Stimulated activated CD8-positive, alpha-beta memory T cell treated with anti-CD3 and anti-CD28 coated beads, Interleukin-12 subunit alpha, Interleukin-12 subunit beta, amount 100 ng/mL, for 24 hours (primary cell): ENCODE results near the gene ZNF462.

Experiments
- DNase-seq: peaks from one replicate; pipeline ENCODE4 v3.0.0-alpha.2; 2020; ENCODE audit errors: extremely low read depth

Gene ZNF462

GRCh38 chr9:106927916-106928315, 65.0 kb downstream of the ZNF462 start:
- DNase-seq, result no peak

DNA sequence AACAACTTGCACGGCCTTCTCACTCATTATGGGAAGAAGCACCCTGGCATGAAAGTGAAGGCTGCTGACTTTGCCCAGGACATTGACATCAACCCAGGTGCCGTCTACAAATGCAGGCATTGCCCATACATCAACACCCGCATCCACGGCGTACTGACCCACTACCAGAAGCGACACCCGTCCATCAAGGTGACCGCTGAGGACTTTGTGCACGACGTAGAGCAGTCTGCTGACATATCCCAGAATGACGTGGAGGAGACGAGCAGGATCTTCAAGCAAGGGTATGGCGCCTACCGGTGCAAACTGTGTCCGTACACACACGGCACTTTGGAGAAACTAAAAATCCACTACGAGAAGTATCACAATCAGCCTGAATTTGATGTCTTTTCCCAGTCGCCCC, 65.4 kb downstream of the ZNF462 start:
- DNase-seq, result no peak

- DNase-seq, result no peak
Measured at GRCh38 chr9:106929471-106930177, 66.7 kb downstream of the ZNF462 start.

DNA sequence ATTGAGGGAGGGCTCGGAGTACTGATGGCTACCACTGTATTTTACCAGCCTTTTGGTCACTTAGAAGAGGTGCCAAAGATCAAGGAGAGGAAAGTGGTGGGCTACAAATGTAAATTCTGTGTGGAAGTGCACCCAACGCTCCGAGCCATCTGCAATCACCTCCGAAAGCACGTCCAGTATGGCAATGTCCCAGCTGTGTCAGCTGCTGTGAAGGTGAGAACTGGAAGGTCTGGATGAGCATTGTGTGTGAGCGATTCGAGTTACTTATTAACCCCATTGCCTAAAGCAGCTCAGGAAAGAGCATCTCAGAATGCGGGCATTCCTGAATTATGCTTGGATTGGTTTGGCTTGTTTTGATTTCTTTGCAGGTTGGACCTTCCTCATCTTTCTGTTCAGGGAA, 67.5 kb downstream of the ZNF462 start:
- DNase-seq, result no peak

GRCh38 chr9:106931466-106931865, 68.5 kb downstream of the ZNF462 start:
- DNase-seq, result no peak

- DNase-seq, result no peak
Measured at GRCh38 chr9:106932178-106932577, 69.2 kb downstream of the ZNF462 start.

- DNase-seq, result no peak
Measured at GRCh38 chr9:106932675-106933074, 69.7 kb downstream of the ZNF462 start.

DNA sequence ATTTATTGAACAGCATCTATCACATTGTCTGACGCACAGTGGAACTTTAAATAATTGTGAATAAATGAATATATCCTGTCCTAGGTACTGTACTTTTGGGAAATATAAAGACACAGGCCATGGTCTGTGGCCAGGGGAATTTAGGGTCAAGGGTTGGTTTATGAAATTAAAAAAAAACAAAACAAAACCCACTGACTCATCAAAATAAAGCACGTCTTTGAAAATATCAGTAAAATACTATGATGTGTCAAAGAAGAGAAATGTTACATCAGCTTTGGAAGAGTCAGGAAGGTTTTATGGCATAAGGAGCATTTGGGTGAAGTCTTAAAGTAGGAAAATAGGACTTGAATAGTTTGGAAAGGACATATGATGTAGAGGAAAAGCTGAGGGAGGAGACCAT, 70.5 kb downstream of the ZNF462 start:
- DNase-seq, result no peak

DNA sequence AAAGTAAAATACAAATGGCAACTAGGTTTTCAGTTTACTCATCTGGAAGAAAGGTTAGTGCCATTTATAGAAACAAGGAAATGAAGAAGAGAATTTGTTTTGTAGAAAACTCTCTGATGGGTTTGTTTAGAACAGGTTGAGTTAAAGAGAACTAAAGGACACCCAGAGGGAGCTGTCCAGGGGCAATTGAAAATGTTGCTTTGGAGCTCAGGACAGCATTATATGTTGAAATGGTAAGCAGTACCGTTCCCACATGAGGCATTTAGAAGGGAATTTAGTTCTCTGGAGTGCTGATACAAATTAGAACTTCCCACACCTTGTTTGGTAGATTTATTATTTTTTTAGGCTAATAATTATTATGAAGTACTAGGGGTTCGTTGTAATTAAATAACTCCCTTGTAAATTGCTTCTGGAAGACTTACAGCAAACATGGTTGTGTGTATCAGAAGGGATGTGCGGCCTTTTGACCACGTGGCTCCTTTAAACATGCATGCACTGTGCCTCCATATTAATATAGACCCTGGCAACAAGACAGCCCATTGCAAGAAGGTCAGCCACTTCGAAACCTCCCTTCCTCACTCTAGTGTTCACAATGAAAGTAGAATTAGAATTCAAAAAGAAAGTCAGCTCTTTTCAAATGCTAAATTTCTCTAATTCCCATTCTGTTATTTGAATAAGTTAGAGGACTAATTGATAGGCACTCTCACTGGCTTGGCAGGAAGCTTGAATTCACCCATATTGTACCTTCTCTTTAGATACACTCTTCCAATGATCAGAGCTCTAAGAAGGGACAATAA, 71.7 kb downstream of the ZNF462 start:
- no peak for DNase-seq

- no peak for DNase-seq
Measured at GRCh38 chr9:106936680-106937079, 73.7 kb downstream of the ZNF462 start.

DNA sequence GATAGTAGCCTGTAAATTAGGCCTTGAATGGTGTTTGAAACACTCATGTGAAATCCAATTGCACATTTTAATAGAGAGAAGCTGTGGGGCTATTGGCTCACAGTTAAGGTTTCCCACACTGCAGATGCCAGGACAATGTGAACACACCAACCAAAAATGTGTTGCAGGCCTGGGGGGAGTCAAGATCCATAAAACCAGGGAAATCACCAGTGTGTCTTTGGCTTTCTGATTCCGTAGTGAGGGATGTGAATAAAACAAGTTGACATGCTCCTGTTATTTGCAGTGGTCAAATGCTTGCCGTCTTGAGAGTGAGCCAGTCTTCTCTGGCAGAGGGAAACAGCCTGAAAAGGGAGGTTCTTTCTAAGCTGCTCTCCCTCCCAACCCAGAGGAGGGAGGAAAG, 79.0 kb downstream of the ZNF462 start:
- DNase-seq, result no peak

DNA sequence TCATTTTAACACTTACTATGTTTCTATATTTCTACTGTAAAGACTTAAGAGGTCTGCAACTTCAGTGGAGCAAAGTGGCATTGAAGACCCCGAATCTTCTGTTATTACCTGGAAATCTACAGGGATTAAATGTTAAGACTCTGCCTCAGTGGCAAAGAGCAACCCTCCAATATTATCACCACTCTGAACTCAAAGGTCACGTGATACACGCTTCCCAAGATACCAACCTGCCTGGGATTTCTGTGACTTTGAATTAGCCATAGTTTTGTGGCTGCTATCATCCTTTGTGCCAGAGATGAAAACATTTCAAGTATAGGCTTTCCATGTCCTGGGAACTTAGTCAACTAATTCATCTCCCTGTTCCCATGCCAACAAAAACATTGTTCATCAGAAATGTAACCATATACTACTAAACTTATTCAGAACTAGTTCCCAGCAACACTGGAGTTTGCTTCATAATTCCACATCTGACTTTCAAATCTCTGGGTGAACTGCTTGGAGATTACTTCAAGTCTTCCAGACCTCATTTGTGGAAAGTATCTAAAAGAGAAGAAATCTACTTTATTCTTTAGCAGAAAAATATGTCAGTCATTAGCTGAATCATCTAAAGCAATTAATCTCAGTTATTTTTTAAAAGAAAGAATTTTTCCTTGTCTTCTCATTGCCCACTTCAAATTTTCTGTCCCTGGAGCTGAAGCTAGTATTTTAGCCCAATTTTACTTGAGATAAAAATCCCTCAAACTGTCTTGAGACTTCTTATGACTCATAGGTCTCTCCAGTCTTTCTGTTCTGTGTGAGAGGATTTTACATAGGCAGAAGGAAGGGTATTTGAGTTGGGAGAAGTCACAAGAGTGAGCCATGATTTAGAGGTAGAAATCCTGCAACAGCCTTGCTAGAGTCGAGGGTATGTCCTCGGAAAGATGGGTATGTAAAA, 83.0 kb downstream of the ZNF462 start:
- DNase-seq, result no peak

DNA sequence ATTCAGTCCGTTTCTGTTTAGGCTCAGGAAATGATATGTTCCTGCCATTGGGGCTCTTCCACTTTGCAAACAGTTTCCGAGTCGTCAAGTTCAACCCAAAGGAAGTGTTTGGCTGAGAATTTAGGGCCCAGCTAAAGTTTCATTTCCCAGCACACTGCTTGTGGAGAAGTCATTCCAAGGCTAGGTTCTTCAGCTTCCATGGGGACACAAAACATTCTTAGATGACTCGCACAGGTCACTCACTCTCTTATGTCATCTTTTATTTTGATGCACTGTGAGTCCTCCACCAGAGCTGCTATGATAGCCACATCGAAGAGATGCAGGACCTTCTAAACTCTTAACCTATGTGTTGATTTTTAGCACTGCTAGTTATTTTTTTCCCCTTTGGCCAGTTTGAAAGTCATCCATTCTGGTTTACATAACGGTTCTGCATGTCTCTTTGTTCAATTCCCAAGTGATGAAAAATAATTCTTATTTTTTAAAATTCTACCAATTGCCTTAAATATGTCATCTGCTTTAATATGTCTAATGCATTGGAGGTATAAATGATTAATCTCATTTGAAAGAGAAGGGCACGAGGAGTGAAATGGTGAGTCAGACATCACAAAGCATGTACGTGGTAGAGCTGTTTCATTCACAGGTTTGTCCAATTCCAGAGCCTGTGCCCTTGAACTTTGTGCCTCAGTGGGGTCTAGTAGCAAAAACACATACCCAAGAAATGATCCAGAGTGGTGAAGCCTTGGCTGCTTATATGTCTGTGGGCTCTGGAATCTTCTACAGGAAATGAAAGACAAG, 84.3 kb downstream of the ZNF462 start:
- no peak for DNase-seq

DNA sequence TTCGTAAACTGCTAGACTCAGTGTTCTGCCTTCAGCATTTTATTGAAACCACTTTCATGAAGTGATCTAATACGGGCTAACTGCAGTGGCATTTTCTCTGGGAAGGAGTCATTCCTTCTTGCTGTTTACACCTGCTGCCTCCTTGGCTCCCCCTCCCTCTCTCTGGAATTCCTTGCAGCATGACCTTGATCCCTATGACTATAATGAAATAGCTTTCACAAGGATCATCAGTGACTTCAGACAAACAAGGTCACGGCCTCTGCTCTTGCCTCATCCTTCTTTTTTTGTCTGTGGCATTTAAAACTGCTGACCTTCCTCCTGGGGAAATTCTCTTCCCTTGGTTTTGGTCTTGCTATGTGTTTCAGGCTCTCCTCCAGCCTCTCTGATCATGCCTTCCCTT, 90.2 kb downstream of the ZNF462 start:
- DNase-seq, result no peak

DNA sequence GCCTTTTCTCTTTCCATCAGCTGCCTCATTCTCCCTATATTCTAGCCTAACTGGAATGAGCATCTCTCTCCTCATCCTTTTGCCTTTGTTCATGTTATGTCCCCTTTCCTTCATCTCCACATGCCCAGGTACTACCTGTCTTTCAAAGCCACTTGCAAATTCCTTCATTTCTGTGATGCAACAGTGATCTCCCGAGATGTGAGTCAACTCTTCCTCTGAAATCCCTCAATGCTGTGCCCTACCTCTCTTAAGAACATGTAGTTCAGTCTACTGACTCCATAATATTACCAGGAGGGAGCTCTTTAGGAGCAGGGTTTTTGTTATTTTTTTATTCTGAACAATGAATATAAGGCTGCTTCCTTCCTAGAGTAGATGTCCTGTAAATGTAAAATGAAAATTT, 91.6 kb downstream of the ZNF462 start:
- no peak for DNase-seq

GRCh38 chr9:106954974-106955850, 92.2 kb downstream of the ZNF462 start:
- DNase-seq, result no peak

GRCh38 chr9:106956971-106957370, 94.0 kb downstream of the ZNF462 start:
- no peak for DNase-seq

DNA sequence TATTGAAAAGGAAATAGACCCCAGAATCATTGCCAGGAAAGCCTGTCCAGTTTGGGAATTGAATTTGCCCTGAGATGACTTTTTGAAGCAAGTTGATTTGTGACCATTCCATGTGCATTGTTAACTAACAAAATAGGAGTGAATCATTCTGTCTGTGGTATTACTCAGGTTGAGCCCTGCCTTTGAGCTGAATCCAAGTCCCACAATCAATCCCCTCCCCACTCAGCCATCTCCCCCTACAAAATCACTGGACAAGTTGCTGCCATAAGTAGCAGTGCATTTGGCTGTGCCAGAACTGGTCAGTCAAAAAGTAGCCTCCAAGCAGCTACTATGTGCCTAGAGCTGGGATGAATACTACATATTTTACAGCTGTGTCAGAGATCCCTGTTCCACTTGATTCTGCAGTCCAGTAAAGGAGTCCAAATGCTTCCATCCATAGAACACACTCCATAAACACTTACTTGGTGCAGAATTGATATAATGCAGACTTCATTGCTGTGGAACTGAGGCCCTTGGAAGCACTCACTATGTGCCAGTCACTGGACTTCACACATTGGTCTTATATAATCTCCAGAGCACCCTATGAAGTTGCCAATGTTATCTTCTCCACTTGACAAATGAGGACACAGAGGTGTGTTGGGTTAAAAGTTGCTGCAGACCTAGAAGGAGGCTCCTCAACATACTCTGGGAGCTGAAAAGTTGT, 96.1 kb downstream of the ZNF462 start:
- no peak for DNase-seq

DNA sequence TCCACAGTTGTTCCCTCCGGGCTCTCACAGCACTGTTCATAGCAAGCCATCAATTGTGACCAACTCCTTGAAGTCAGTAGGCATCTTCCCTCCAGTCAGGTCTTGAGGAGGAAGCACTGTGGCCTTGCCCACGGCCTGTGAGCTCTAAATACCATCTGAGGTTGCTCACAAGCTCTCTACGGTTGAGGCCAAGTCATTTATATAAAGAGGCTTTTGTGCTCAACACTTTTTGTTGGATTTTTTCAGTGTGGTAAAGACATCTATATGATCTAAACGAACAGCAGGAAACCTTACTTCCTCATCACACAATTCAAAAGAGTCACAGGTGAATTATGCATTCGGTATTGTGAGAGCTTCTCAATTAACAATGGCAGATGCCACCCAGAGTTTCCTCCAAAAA, 97.3 kb downstream of the ZNF462 start:
- DNase-seq, result no peak

DNA sequence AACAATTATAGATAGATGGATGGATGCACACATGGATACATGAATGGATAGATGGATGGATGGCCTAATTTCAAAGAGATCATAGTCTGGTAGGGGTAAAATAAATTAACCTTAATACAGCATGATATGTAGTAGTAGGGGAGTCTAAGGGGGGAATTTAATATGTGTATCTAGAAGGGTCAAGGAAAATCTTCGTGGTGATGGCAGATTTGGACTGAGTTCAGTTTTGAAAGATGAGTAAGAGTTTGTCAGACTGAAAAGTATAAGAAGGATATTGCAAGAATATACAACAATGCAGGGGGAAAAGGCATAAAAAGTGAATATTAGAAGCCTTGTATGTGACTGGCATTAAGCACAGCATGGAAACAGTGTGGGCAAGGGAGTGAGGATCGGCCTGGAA, 98.7 kb downstream of the ZNF462 start:
- DNase-seq, result no peak
